Measurements from ENCODE around the gene MEIS2.

- TF ChIP-seq CTCF (IDR thresholded peaks at IDR 0.05) (no peak), EP300 (IDR thresholded peaks at IDR 0.05) (no peak), ESRRA (IDR thresholded peaks at IDR 0.05; ENCODE audit: borderline replicate concordance, low read length) (no peak), ZFP36 (IDR thresholded peaks at IDR 0.05; ENCODE audit: borderline replicate concordance, partially characterized antibody) (no peak), MYC (IDR thresholded peaks at IDR 0.05; ENCODE audit: borderline replicate concordance, low read length) (no peak), MAX (IDR thresholded peaks at IDR 0.05) (no peak), PBX3 (IDR thresholded peaks at IDR 0.05) (no peak), TP53 (CRISPR knock-in tag; IDR thresholded peaks at IDR 0.05) (no peak), RAD21 (conservative IDR thresholded peaks at IDR 0.05 in 1 of 2, IDR thresholded peaks at IDR 0.05 in 1 of 2) (no peak), POLR2A (IDR thresholded peaks at IDR 0.05; ENCODE audit: low read length) (peak; percentile 27; the same call in 1 of the 2 replicates), REST (IDR thresholded peaks at IDR 0.05) (no peak), JUNB (IDR thresholded peaks at IDR 0.05) (no peak)
Observed at GRCh38 chr15:37098468-37099318, 1.7 kb downstream of the MEIS2 start.
